ENCODE measurements around the gene CNR2.

DNA sequence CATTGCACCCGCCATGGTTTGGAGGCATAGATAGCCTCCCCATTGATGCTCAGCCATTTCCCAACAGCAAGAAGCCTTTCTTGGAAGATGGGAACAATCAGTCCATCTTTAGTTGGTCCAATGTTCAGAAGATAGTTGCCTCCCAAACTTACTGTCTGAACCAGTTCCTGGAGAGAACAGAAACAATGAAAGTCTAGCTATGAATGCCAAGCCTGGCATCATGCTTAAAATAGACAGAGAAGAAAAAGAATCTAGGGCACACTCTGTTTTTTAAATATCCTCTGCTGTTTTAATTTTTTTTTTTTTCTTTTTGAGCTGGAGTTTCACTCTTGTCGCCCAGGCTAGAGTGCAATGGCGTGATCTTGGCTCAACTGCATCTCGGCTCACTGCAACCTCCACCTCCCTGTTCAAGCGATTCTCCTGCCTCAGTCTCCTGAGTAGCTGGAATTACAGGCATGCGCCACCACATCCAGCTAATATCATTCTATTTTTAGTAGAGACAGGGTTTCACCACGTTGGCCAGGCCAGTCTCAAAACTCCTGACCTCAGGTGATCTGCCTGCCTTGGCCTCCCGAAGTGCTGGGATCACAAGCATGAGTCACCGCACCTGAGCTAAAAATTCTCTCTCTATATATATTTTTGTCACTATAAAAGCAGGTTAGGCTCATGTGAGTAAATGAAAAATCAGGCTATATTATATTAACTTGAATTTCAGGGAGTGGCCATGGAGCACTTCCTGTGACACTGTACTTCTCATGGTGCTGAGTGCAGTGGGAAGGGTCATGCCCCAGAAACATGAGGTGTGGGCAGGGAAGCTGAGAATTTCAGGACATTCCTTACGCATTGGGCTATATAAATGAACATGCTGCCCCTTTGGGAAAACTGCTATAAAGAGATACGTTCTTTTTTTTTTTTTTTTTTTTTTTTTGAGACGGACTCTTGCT lies 64.2 kb downstream of the CNR2 start:
- TF ChIP-seq, protein P1, sequence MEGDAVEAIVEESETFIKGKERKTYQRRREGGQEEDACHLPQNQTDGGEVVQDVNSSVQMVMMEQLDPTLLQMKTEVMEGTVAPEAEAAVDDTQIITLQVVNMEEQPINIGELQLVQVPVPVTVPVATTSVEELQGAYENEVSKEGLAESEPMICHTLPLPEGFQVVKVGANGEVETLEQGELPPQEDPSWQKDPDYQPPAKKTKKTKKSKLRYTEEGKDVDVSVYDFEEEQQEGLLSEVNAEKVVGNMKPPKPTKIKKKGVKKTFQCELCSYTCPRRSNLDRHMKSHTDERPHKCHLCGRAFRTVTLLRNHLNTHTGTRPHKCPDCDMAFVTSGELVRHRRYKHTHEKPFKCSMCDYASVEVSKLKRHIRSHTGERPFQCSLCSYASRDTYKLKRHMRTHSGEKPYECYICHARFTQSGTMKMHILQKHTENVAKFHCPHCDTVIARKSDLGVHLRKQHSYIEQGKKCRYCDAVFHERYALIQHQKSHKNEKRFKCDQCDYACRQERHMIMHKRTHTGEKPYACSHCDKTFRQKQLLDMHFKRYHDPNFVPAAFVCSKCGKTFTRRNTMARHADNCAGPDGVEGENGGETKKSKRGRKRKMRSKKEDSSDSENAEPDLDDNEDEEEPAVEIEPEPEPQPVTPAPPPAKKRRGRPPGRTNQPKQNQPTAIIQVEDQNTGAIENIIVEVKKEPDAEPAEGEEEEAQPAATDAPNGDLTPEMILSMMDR (IDR thresholded peaks at IDR 0.05; ENCODE audit: low read length) = no peak
- TF ChIP-seq EZH2 (IDR thresholded peaks at IDR 0.05; ENCODE audit: borderline replicate concordance, low read length) = no peak
